Testis (tissue), 2 donors: ENCODE data around the gene NUDT15.

ENCODE experiments used
- CTCF ChIP-seq, 3 experiments: fragments of 450-650 bp in 2 of 3; fragments of 200-600 bp in 1 of 3; sonication (generic) in 1 of 3; IDR thresholded peaks; one replicate each; pipeline ENCODE4 v1.5.1; 2016 to 2019; ENCODE audit warnings: antibody characterized with exemption in 3 of 3, mild to moderate bottlenecking in 2 of 3, moderate library complexity in 1 of 3
- POLR2A ChIP-seq: fragments of 450-650 bp; IDR thresholded peaks from one replicate; pipeline ENCODE4 v1.6.1; 2017; ENCODE audit warnings: antibody characterized with exemption, mild to moderate bottlenecking, moderate library complexity

GRCh38 chr13:48040049-48040448, 2.5 kb downstream of the NUDT15 start:
- TF ChIP-seq CTCF (IDR thresholded peaks at IDR 0.05) (no peak), POLR2A (no peak)
